Measurements from ENCODE around the gene OSBPL8. TPM values are rescaled to one million over a fixed set of nuclear protein-coding genes. Genes with fewer than 3 reads are reported as not detected.

The OSBPL8 gene
- total RNA-seq, 1 donor, result 133 TPM

GRCh38 chr12:76441016-76441415 is 118.6 kb downstream of the OSBPL8 start:
- no peak for TF ChIP-seq CTCF (IDR thresholded peaks at IDR 0.05; ENCODE audit: insufficient read depth, low read length)
- DNase-seq (ENCODE audit: low read depth), result no peak

DNA sequence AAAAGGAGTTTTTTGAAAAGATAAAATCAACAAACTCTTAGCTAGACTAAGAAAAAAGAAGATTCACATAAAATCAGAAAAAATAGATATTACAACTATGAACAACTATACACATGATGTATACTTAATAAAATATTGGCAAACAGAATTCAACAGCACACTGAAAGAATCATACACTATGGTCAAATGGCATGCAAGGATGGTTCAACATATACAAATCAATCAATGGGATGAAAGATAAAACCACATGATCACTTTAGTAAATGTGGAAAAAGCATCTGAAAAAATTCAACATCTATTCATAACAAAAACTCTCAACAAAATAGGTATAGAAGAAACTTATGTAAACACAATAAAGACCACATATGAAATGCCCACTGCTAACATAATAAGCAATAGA is 126.8 kb downstream of the OSBPL8 start:
- no peak for DNase-seq (ENCODE audit: low read depth)
- no peak for TF ChIP-seq CTCF (IDR thresholded peaks at IDR 0.05; ENCODE audit: insufficient read depth, low read length)
- no peak overlapping the region for H3K4me3 ChIP-seq (ENCODE audit: low read depth, low read length)

More at GRCh38 chr12:76441016-76441415, 118.6 kb downstream of the OSBPL8 start:
- no peak overlapping the region for H3K4me3 ChIP-seq (ENCODE audit: low read depth, low read length)

GRCh38 chr12:76428117-76428516 is 131.5 kb downstream of the OSBPL8 start:
- no peak overlapping the region for H3K4me3 ChIP-seq (ENCODE audit: low read depth, low read length)
- DNase-seq (ENCODE audit: low read depth), result no peak
- no peak for TF ChIP-seq CTCF (IDR thresholded peaks at IDR 0.05; ENCODE audit: insufficient read depth, low read length)

DNA sequence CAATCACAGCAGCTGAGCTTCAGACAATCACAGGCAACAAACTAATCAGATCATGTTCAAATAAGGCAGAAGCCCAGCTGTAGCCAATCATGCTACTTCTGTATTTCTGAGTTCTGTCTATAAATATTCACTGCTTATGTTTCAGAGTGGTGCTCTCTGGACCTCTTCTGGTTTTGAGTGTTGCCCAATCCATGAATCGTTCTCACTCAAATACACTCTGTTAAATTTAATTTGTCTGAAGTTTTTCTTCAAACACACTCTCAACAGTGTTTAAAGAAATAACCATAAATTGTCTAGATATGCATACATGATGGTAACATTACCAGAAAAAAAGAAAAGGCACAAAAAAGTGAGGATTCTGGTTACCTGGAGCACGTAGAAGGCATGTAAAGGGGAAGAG is 133.4 kb downstream of the OSBPL8 start:
- no peak for DNase-seq (ENCODE audit: low read depth)
- no peak overlapping the region for H3K4me3 ChIP-seq (ENCODE audit: low read depth, low read length)
- no peak for TF ChIP-seq CTCF (IDR thresholded peaks at IDR 0.05; ENCODE audit: insufficient read depth, low read length)

DNA sequence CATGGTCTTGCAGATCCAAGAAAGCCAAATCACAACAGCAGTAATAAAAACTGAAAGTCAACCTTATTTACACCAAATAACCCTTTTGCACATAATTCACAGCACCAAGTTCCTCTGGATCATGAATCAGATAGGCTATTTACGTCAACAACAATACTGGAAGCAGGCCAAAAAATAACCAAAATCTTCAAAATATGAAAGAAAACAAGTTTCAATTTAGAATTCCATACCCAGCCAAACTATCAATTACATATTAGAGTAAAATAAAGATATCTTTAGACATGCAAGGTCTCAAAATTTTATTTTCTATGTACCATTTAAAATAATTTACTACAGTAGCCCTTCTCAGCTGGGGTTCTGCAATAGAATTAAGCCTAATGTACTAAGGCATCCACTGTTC is 134.6 kb downstream of the OSBPL8 start:
- no peak for TF ChIP-seq CTCF (IDR thresholded peaks at IDR 0.05; ENCODE audit: insufficient read depth, low read length)
- no peak overlapping the region for H3K4me3 ChIP-seq (ENCODE audit: low read depth, low read length)
- no peak for DNase-seq (ENCODE audit: low read depth)

DNA sequence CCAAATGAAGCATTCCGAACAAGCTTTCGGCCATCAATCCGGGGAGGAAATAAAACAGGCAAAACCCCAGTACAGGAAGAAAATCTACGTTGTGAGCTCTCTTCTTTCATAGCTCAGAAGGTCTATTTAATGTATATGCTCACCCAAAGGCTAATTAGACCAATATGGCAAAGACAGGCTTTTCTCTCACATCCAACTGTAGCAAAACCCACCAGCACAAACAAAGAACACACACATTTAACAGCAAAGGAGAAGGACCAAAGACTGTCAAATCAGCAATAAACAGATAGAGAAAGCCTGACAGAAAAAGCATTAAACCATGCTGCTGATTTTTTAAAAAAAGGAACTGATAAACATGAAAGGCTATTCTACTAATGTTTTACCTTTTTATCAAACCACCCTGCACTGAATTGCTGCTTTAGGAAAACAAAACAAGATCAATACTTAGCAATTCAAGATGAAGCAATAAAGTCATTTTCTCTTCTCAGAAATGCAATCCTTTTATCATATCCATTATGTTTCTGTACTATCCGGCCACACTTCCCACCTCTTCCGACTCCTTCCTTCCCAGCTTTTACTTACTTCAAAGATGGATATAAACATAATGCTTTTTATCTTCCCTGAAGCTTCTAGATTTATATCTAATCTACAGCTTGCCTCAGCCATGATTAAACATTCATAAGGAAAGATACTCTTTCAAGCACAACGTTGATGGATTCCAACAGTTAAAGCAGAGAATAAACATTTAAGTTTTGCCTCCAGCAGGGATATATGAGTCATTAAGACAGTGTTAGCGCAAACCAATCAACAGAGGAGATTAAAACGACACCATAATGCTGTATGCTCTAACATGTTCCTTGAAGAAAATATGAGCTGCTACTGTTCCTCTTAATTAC is 136.8 kb downstream of the OSBPL8 start:
- H3K4me3 ChIP-seq (ENCODE audit: low read depth, low read length), result no peak overlapping the region
- peak; percentile 15 for DNase-seq (ENCODE audit: low read depth)
- TF ChIP-seq CTCF (IDR thresholded peaks at IDR 0.05; ENCODE audit: insufficient read depth, low read length), result no peak

Data from fibroblast of the aortic adventitia (primary cell).